Karpas-422 (cell line): ENCODE measurements around the gene POLA2. TPM values are rescaled to one million over a fixed set of nuclear protein-coding genes. Genes with fewer than 3 reads are reported as not detected.

Source experiments
- DNase-seq: peaks from one replicate; pipeline ENCODE4 v3.0.0-alpha.2; 2015
- H2AFZ ChIP-seq: fragments of 200-600 bp; sonication (generic); 2 replicates; pipeline ENCODE4 v1.6.1; 2014; ENCODE audit warnings: antibody characterized with exemption, low read length, mixed read lengths
- H3K27ac ChIP-seq: fragments of 200-600 bp; sonication (generic); 2 replicates; pipeline ENCODE4 v1.5.1; 2014; ENCODE audit warnings: mild to moderate bottlenecking, low read length, moderate library complexity
- H3K27me3 ChIP-seq: fragments of 200-600 bp; sonication (generic); 2 replicates; pipeline ENCODE4 v1.6.1; 2014; ENCODE audit warnings: low read length, mixed read lengths
- H3K36me3 ChIP-seq: fragments of 200-600 bp; sonication (generic); 2 replicates; pipeline ENCODE4 v1.6.1; 2014; ENCODE audit warnings: low read length, mixed read lengths; ENCODE audit not compliant: insufficient read depth
- H3K4me1 ChIP-seq: fragments of 200-600 bp; sonication (generic); 2 replicates; pipeline ENCODE4 v1.6.1; 2014; ENCODE audit warnings: mild to moderate bottlenecking, low read length, mixed read lengths
- H3K4me2 ChIP-seq: fragments of 200-600 bp; sonication (generic); 2 replicates; pipeline ENCODE4 v1.6.1; 2014; ENCODE audit warnings: low read length, low read depth, mild to moderate bottlenecking; ENCODE audit not compliant: poor library complexity, severe bottlenecking
- H3K4me3 ChIP-seq: fragments of 200-600 bp; sonication (generic); 2 replicates; pipeline ENCODE4 v1.5.1; 2014; ENCODE audit warnings: mild to moderate bottlenecking, antibody characterized with exemption, low read length, mixed read lengths
- H3K79me2 ChIP-seq: fragments of 200-600 bp; sonication (generic); 2 replicates; pipeline ENCODE4 v1.6.1; 2014; ENCODE audit warnings: mild to moderate bottlenecking, low read length, mixed read lengths
- H3K9ac ChIP-seq: fragments of 200-600 bp; sonication (generic); 2 replicates; pipeline ENCODE4 v1.6.0; 2014; ENCODE audit warnings: low read length
- H3K9me2 ChIP-seq: fragments of 200-600 bp; sonication (generic), shearing (Covaris generic); replicated peaks from 2 replicates; pipeline ENCODE4 v1.6.0; 2014; ENCODE audit warnings: mild to moderate bottlenecking, low read length, moderate library complexity; ENCODE audit not compliant: insufficient read depth
- H3K9me3 ChIP-seq: fragments of 300-700, 200-600 bp; sonication (generic); 2 replicates; pipeline ENCODE4 v1.6.1; 2014; ENCODE audit warnings: low read length, mixed read lengths
- H4K20me1 ChIP-seq: fragments of 200-600 bp; sonication (generic); 2 replicates; pipeline ENCODE4 v1.6.1; 2014; ENCODE audit warnings: mild to moderate bottlenecking, antibody characterized with exemption, low read length, low read depth; ENCODE audit not compliant: insufficient read depth
- total RNA-seq: library from RNA; depleted of rRNA; stranded (reverse); fragments of >200 nt; shearing (Covaris generic); gene quantifications from 2 replicates; pipeline ENCODE4 v1.2.3, GENCODE V29; 2014; ENCODE audit warnings: low replicate concordance

Gene POLA2
- total RNA-seq, 1 experiment from 2014 or later = 19.0 TPM

GRCh38 chr11:65301491-65302329 is 39.9 kb downstream of the POLA2 start:
- Histone ChIP-seq H3K4me1 (no peaks in the 10 kb centered on the region), H3K79me2 (no peaks in the 10 kb centered on the region), H3K36me3 (peaks cover 3% of the 10 kb centered on the region), H3K9me2 (no peaks in the 10 kb centered on the region), H3K27ac (no peak overlapping the region), H2AFZ (no peak overlapping the region), H3K9ac (no peak overlapping the region), H4K20me1 (no peaks in the 10 kb centered on the region), H3K27me3 (no peaks in the 10 kb centered on the region), H3K4me3 (no peak overlapping the region), H3K9me3 (no peaks in the 10 kb centered on the region), H3K4me2 (no peak overlapping the region)
- DNase-seq = no peak

GRCh38 chr11:65303555-65303954 is 41.8 kb downstream of the POLA2 start:
- H3K4me3 ChIP-seq = no peak overlapping the region
- H3K36me3 ChIP-seq = no peaks in the 10 kb centered on the region; the same call in 1 of the 2 replicates
- DNase-seq = no peak
- no peak overlapping the region for H2AFZ ChIP-seq
- H3K9ac ChIP-seq = no peak overlapping the region
- H3K27me3 ChIP-seq = no peaks in the 10 kb centered on the region
- H3K79me2 ChIP-seq = no peaks in the 10 kb centered on the region
- no peaks in the 10 kb centered on the region for H3K4me1 ChIP-seq
- no peak overlapping the region for H3K4me2 ChIP-seq
- no peak overlapping the region for H3K27ac ChIP-seq
- no peaks in the 10 kb centered on the region for H3K9me3 ChIP-seq
- no peaks in the 10 kb centered on the region for H4K20me1 ChIP-seq
- no peaks in the 10 kb centered on the region for H3K9me2 ChIP-seq

GRCh38 chr11:65304110-65304509 is 42.3 kb downstream of the POLA2 start:
- H3K27ac ChIP-seq = no peak overlapping the region
- H4K20me1 ChIP-seq = no peaks in the 10 kb centered on the region
- no peaks in the 10 kb centered on the region for H3K27me3 ChIP-seq
- H3K79me2 ChIP-seq = no peaks in the 10 kb centered on the region
- no peaks in the 10 kb centered on the region; the same call in 1 of the 2 replicates for H3K36me3 ChIP-seq
- H2AFZ ChIP-seq = no peak overlapping the region
- DNase-seq = no peak
- no peaks in the 10 kb centered on the region for H3K4me1 ChIP-seq
- H3K9me2 ChIP-seq = no peaks in the 10 kb centered on the region
- H3K4me2 ChIP-seq = no peak overlapping the region
- H3K4me3 ChIP-seq = no peak overlapping the region
- no peak overlapping the region for H3K9ac ChIP-seq
- H3K9me3 ChIP-seq = no peaks in the 10 kb centered on the region

GRCh38 chr11:65304613-65305012 is 42.9 kb downstream of the POLA2 start:
- H3K27ac ChIP-seq = no peak overlapping the region
- no peak overlapping the region for H3K4me2 ChIP-seq
- no peak overlapping the region for H3K9ac ChIP-seq
- H3K36me3 ChIP-seq = no peaks in the 10 kb centered on the region; the same call in 1 of the 2 replicates
- no peaks in the 10 kb centered on the region for H3K79me2 ChIP-seq
- no peaks in the 10 kb centered on the region for H3K9me2 ChIP-seq
- no peaks in the 10 kb centered on the region for H3K4me1 ChIP-seq
- H4K20me1 ChIP-seq = no peaks in the 10 kb centered on the region
- H2AFZ ChIP-seq = no peak overlapping the region
- H3K9me3 ChIP-seq = no peaks in the 10 kb centered on the region
- H3K27me3 ChIP-seq = no peaks in the 10 kb centered on the region
- no peak for DNase-seq
- H3K4me3 ChIP-seq = no peak overlapping the region

- Histone ChIP-seq H3K27ac (no peak overlapping the region), H3K9me2 (no peaks in the 10 kb centered on the region), H3K79me2 (no peaks in the 10 kb centered on the region), H3K9me3 (no peaks in the 10 kb centered on the region), H4K20me1 (no peaks in the 10 kb centered on the region), H3K9ac (no peak overlapping the region), H3K36me3 (no peaks in the 10 kb centered on the region; the same call in 1 of the 2 replicates), H3K4me1 (no peaks in the 10 kb centered on the region), H3K4me2 (no peak overlapping the region), H2AFZ (no peak overlapping the region), H3K4me3 (no peak overlapping the region), H3K27me3 (no peaks in the 10 kb centered on the region)
- no peak for DNase-seq
Measured at GRCh38 chr11:65305501-65306268, 43.9 kb downstream of the POLA2 start.

- Histone ChIP-seq H3K79me2 (no peaks in the 10 kb centered on the region), H3K4me2 (no peak overlapping the region), H3K36me3 (no peaks in the 10 kb centered on the region; the same call in 1 of the 2 replicates), H3K27me3 (no peaks in the 10 kb centered on the region), H2AFZ (no peak overlapping the region), H3K9me2 (no peaks in the 10 kb centered on the region), H3K4me1 (peaks cover 6% of the 10 kb centered on the region; the same call in 1 of the 2 replicates), H3K4me3 (no peak overlapping the region), H3K9me3 (no peaks in the 10 kb centered on the region), H3K9ac (no peak overlapping the region), H3K27ac (no peak overlapping the region), H4K20me1 (peaks cover 3% of the 10 kb centered on the region; the same call in 1 of the 2 replicates)
- DNase-seq = no peak
Measured at GRCh38 chr11:65307298-65308229, 45.8 kb downstream of the POLA2 start.

- no peak for DNase-seq
- no peak overlapping the region for H3K4me3 ChIP-seq
- H3K9me2 ChIP-seq = no peaks in the 10 kb centered on the region
- no peaks in the 10 kb centered on the region for H3K9me3 ChIP-seq
- H3K27me3 ChIP-seq = no peaks in the 10 kb centered on the region
- no peak overlapping the region for H3K4me2 ChIP-seq
- no peak overlapping the region for H3K27ac ChIP-seq
- no peak overlapping the region for H3K9ac ChIP-seq
- no peaks in the 10 kb centered on the region for H3K36me3 ChIP-seq
- H3K79me2 ChIP-seq = no peaks in the 10 kb centered on the region
- H2AFZ ChIP-seq = no peak overlapping the region
- H3K4me1 ChIP-seq = peaks cover 12% of the 10 kb centered on the region
- H4K20me1 ChIP-seq = peaks cover 3% of the 10 kb centered on the region; the same call in 1 of the 2 replicates
Measured at GRCh38 chr11:65308281-65308891, 46.6 kb downstream of the POLA2 start.
